Gastrocnemius medialis (tissue), 4 donors: Measurements from ENCODE around the gene CENPX.

Experiments used
- POLR2A ChIP-seq, 2 donors: fragments of 450-650 bp; IDR thresholded peaks; one replicate each; pipeline ENCODE4 v1.6.1; 2017; ENCODE audit warnings: antibody characterized with exemption in 2 of 2, mild to moderate bottlenecking in 2 of 2, moderate library complexity in 2 of 2
- TF ChIP-seq, protein P1 (sequence below), 5 experiments: fragments of 450-650 bp in 3 of 5; fragments of 200-600 bp in 2 of 5; sonication (generic) in 2 of 5; IDR thresholded peaks in 4 of 5; conservative IDR thresholded peaks in 1 of 5; 1 replicate in 4 of 5; 2 replicates in 1 of 5; pipeline ENCODE4 v1.5.1; 2016 to 2019; ENCODE audit warnings: antibody characterized with exemption in 5 of 5, mild to moderate bottlenecking in 3 of 5, moderate library complexity in 3 of 5

DNA sequence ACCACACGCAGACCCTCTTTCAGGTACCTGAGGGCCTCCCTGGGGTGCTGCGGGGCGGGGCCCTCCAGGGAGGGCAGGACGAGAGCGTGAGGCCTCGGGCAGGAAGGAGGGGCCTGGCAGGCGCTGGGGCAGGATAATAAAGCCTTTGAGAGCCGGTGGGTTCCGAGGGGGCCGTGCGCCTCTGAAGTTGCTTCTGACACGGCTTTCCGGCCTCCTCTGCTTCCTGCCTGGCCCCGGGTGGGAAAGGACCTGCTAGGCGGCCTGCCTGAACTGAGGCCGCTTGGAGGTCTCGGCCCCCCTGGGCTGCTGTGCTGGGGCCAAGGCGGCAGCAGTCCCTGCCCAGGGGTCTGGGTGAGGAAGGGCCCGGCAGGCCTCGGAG lies 10.4 kb downstream of the CENPX start:
- TF ChIP-seq, protein P1, sequence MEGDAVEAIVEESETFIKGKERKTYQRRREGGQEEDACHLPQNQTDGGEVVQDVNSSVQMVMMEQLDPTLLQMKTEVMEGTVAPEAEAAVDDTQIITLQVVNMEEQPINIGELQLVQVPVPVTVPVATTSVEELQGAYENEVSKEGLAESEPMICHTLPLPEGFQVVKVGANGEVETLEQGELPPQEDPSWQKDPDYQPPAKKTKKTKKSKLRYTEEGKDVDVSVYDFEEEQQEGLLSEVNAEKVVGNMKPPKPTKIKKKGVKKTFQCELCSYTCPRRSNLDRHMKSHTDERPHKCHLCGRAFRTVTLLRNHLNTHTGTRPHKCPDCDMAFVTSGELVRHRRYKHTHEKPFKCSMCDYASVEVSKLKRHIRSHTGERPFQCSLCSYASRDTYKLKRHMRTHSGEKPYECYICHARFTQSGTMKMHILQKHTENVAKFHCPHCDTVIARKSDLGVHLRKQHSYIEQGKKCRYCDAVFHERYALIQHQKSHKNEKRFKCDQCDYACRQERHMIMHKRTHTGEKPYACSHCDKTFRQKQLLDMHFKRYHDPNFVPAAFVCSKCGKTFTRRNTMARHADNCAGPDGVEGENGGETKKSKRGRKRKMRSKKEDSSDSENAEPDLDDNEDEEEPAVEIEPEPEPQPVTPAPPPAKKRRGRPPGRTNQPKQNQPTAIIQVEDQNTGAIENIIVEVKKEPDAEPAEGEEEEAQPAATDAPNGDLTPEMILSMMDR (IDR thresholded peaks at IDR 0.05 in 4 of 5, conservative IDR thresholded peaks at IDR 0.05 in 1 of 5): no peak
- TF ChIP-seq POLR2A (IDR thresholded peaks at IDR 0.05): no peak
